IMR-90 (cell line): ENCODE results near the gene ZNF492. TPM values are rescaled to one million over a fixed set of nuclear protein-coding genes. Genes with fewer than 3 reads are reported as not detected.

Source experiments
- ATAC-seq: fragments of 200-7000 bp; cut with Tn5 transposase; 2 replicates; pipeline ENCODE4 v1.9.1; 2020; ENCODE audit warnings: low read depth, mild to moderate bottlenecking, moderate library complexity
- BruUV-seq: library from RNA; stranded (reverse); fragments of 400-500 nt; replicated peaks from 2 replicates; lab custom pipeline; 2021; lab: Mats Ljungman, UMichigan
- CTCF ChIA-PET: fragments of 300-600 bp; formaldehyde crosslinking; extraction: SDS; loops from one replicate; lab custom pipeline; 2021; ENCODE audit warnings: antibody characterized with exemption; lab: Yijun Ruan, JAX
- POLR2A ChIA-PET: fragments of 300-600 bp; sonication (Branson Sonifier 250); formaldehyde crosslinking; loops from one replicate; lab custom pipeline; 2022; ENCODE audit warnings: antibody characterized with exemption; ENCODE audit not compliant: unreplicated experiment; lab: Charles Lee
- DNase-seq: peaks from one replicate; pipeline ENCODE4 v3.0.0; 2013
- H2AFZ ChIP-seq: replicated peaks from 2 replicates; pipeline ENCODE3; 2013; ENCODE audit warnings: low read length, mild to moderate bottlenecking; ENCODE audit not compliant: poor library complexity
- H2AK5ac ChIP-seq: 2 replicates; pipeline ENCODE4 v1.6.1; 2013; ENCODE audit warnings: low read depth, low read length, inconsistent platforms
- H2AK9ac ChIP-seq: replicated peaks from 2 replicates; pipeline ENCODE3; 2013; ENCODE audit warnings: mild to moderate bottlenecking, low read depth, low read length, moderate library complexity; ENCODE audit not compliant: poor library complexity
- H2BK120ac ChIP-seq: 2 replicates; pipeline ENCODE4 v1.6.1; 2013; ENCODE audit warnings: low read depth, low read length, inconsistent platforms
- H2BK15ac ChIP-seq: 3 replicates; pipeline ENCODE4 v1.6.1; 2013; ENCODE audit warnings: low read depth, low read length, inconsistent platforms
- H2BK20ac ChIP-seq: 2 replicates; pipeline ENCODE4 v1.6.1; 2013; ENCODE audit warnings: low read depth, mild to moderate bottlenecking, inconsistent platforms, low read length, moderate library complexity
- H2BK5ac ChIP-seq: 2 replicates; pipeline ENCODE4 v1.6.1; 2013; ENCODE audit warnings: mild to moderate bottlenecking, low read depth, low read length, inconsistent platforms; ENCODE audit not compliant: poor library complexity, severe bottlenecking
- H3K14ac ChIP-seq: replicated peaks from 2 replicates; pipeline ENCODE4 v1.6.1; 2013; ENCODE audit warnings: low read depth, low read length, inconsistent platforms
- H3K18ac ChIP-seq: 2 replicates; pipeline ENCODE4 v1.6.1; 2013; ENCODE audit warnings: low read depth, low read length, control low read depth
- H3K23ac ChIP-seq: 2 replicates; pipeline ENCODE4 v1.6.1; 2013; ENCODE audit warnings: low read depth, low read length, inconsistent platforms
- H3K27ac ChIP-seq: 2 replicates; pipeline ENCODE4 v1.5.1; 2013; ENCODE audit warnings: mild to moderate bottlenecking, control low read depth, low read length; ENCODE audit not compliant: insufficient read depth
- H3K27me3 ChIP-seq: 2 replicates; pipeline ENCODE4 v1.6.1; 2013; ENCODE audit warnings: low read length; ENCODE audit not compliant: control insufficient read depth, insufficient read depth
- H3K36me3 ChIP-seq: 2 replicates; pipeline ENCODE4 v1.6.1; 2013; ENCODE audit warnings: low read length, mixed read lengths; ENCODE audit not compliant: control insufficient read depth, insufficient read depth
- H3K4ac ChIP-seq: 2 replicates; pipeline ENCODE4 v1.6.1; 2013; ENCODE audit warnings: low read depth, low read length, inconsistent platforms
- H3K4me1 ChIP-seq: 2 replicates; pipeline ENCODE4 v1.6.1; 2013; ENCODE audit warnings: low read length, mixed read lengths; ENCODE audit not compliant: control insufficient read depth, insufficient read depth
- H3K4me2 ChIP-seq: 2 replicates; pipeline ENCODE4 v1.6.1; 2013; ENCODE audit warnings: low read depth, mild to moderate bottlenecking, control low read depth, low read length, moderate library complexity
- H3K4me3 ChIP-seq: 2 replicates; pipeline ENCODE4 v1.5.1; 2013; ENCODE audit warnings: low read depth, mild to moderate bottlenecking, control low read depth, low read length, moderate library complexity; ENCODE audit not compliant: insufficient read depth
- H3K56ac ChIP-seq: 2 replicates; pipeline ENCODE4 v1.6.1; 2013; ENCODE audit warnings: low read length, inconsistent platforms; ENCODE audit not compliant: insufficient read depth; ENCODE audit errors: extremely low read depth
- H3K79me1 ChIP-seq, 2 experiments: 2 replicates each; pipeline ENCODE4 v1.6.1; 2013; ENCODE audit warnings: low read length in 2 of 2, inconsistent platforms in 1 of 2, low read depth in 1 of 2
- H3K9ac ChIP-seq: 2 replicates; pipeline ENCODE4 v1.6.1; 2013; ENCODE audit warnings: low read depth, low read length, control low read depth
- H3K9me1 ChIP-seq: 2 replicates; pipeline ENCODE4 v1.6.1; 2013; ENCODE audit warnings: low read length, inconsistent platforms; ENCODE audit not compliant: insufficient read depth
- H3K9me3 ChIP-seq: 2 replicates; pipeline ENCODE4 v1.6.1; 2013; ENCODE audit warnings: low read length; ENCODE audit not compliant: control insufficient read depth, insufficient read depth
- H4K20me1 ChIP-seq: 2 replicates; pipeline ENCODE4 v1.6.1; 2013; ENCODE audit warnings: low read length, inconsistent platforms; ENCODE audit not compliant: insufficient read depth
- H4K5ac ChIP-seq: 2 replicates; pipeline ENCODE4 v1.6.1; 2013; ENCODE audit warnings: mild to moderate bottlenecking, low read depth, low read length, control low read depth
- H4K8ac ChIP-seq, 2 experiments: 2 replicates each; pipeline ENCODE4 v1.6.1; 2013; ENCODE audit warnings: low read depth in 2 of 2, low read length in 2 of 2, control low read depth in 1 of 2, inconsistent platforms in 1 of 2
- H4K91ac ChIP-seq: 2 replicates; pipeline ENCODE4 v1.6.1; 2013; ENCODE audit warnings: low read depth, low read length, inconsistent platforms; ENCODE audit not compliant: insufficient read depth
- BHLHE40 ChIP-seq: fragments of 150-350 bp; IDR thresholded peaks from 2 replicates; pipeline ENCODE4 v1.6.1; 2016; ENCODE audit warnings: mild to moderate bottlenecking, low read depth, low read length
- CEBPB ChIP-seq: IDR thresholded peaks from 2 replicates; pipeline ENCODE4 v1.6.1; 2012; ENCODE audit warnings: low read depth, low read length, improper control_type of control experiment
- CHD1 ChIP-seq: IDR thresholded peaks from 2 replicates; pipeline ENCODE4 v1.6.1; 2012; ENCODE audit warnings: low read depth, low read length, improper control_type of control experiment
- FOS ChIP-seq: fragments of 150-350 bp; IDR thresholded peaks from 2 replicates; pipeline ENCODE4 v1.6.1; 2016; ENCODE audit warnings: low read depth, low read length
- MAFK ChIP-seq: IDR thresholded peaks from 2 replicates; pipeline ENCODE4 v1.6.1; 2012; ENCODE audit warnings: low read depth, low read length, improper control_type of control experiment
- MAZ ChIP-seq: IDR thresholded peaks from 2 replicates; pipeline ENCODE4 v1.6.1; 2012; ENCODE audit warnings: low read depth, mild to moderate bottlenecking, low read length, improper control_type of control experiment, moderate library complexity, borderline replicate concordance
- MXI1 ChIP-seq: IDR thresholded peaks from 2 replicates; pipeline ENCODE4 v1.6.1; 2012; ENCODE audit warnings: low read depth, mild to moderate bottlenecking, low read length, moderate library complexity, borderline replicate concordance
- NFE2L2 ChIP-seq: fragments of 150-350 bp; IDR thresholded peaks from 2 replicates; pipeline ENCODE4 v1.6.1; 2016; ENCODE audit warnings: low read depth, mild to moderate bottlenecking, low read length
- POLR2A ChIP-seq: IDR thresholded peaks from 2 replicates; pipeline ENCODE4 v1.6.1; 2012; ENCODE audit warnings: mild to moderate bottlenecking, low read depth, low read length
- RAD21 ChIP-seq: IDR thresholded peaks from 2 replicates; pipeline ENCODE4 v1.6.1; 2012; ENCODE audit warnings: low read length, improper control_type of control experiment
- RCOR1 ChIP-seq: IDR thresholded peaks from 2 replicates; pipeline ENCODE4 v1.6.1; 2012; ENCODE audit warnings: mild to moderate bottlenecking, low read length, improper control_type of control experiment; ENCODE audit not compliant: insufficient replicate concordance
- RFX5 ChIP-seq: IDR thresholded peaks from 2 replicates; pipeline ENCODE4 v1.8.0; 2012; ENCODE audit warnings: low read depth, mild to moderate bottlenecking, low read length, moderate library complexity
- SMC3 ChIP-seq: fragments of 150-350 bp; IDR thresholded peaks from 2 replicates; pipeline ENCODE4 v1.6.1; 2016; ENCODE audit warnings: low read depth, mild to moderate bottlenecking, antibody characterized with exemption, low read length, moderate library complexity
- whole genome bisulfite sequencing, 2 experiments: methylation state at CpG; one replicate each; pipeline versions ENCODE4 v1.1.5 to v1.1.7; 2013; ENCODE audit warnings: missing lambda C conversion rate in 2 of 2; ENCODE audit not compliant: insufficient read length in 1 of 2; ENCODE audit errors: extremely low coverage in 2 of 2; 5-methylcytosine and 5-hydroxymethylcytosine counted together
- dilution Hi-C: fragments of 300-500 bp; cut with HindIII; formaldehyde crosslinking; loops from one replicate; pipeline ENCODE4 v1.14.3; 2018; ENCODE audit warnings: low sequenced_read_pairs; ENCODE audit not compliant: unreplicated experiment
- in situ Hi-C: fragments of 300-500 bp; cut with MboI; formaldehyde crosslinking; loops from 3 replicates; pipeline ENCODE4 v1.14.3; 2019; ENCODE audit warnings: low sequenced_read_pairs, inconsistent platforms, mixed read lengths
- intact Hi-C: fragments of 100-400 bp; cut with micrococcal nuclease; formaldehyde crosslinking; loops from 2 replicates; pipeline ENCODE4 v1.10.0; 2022
- polyA plus RNA-seq, 3 experiments: library from polyadenylated mRNA; depleted of rRNA; stranded (reverse); fragments of >200 nt; gene quantifications; 2 replicates each; pipeline ENCODE4 v1.2.3, GENCODE V29; 2012; ENCODE audit warnings: low replicate concordance in 1 of 3
- total RNA-seq: library from RNA; depleted of rRNA; stranded (reverse); fragments of >200 nt; gene quantifications from 2 replicates; pipeline ENCODE4 v1.2.3, GENCODE V29; 2012
- TF ChIP-seq, protein P1 (sequence below): conservative IDR thresholded peaks from 2 replicates; pipeline ENCODE4 v1.5.1; 2012; ENCODE audit warnings: mild to moderate bottlenecking, low read depth, low read length, improper control_type of control experiment
- TF ChIP-seq, protein P2 (sequence below): fragments of 150-350 bp; IDR thresholded peaks from 2 replicates; pipeline ENCODE4 v1.6.1; 2017; ENCODE audit warnings: mild to moderate bottlenecking, antibody characterized with exemption, low read length, low read depth

The ZNF492 gene
- total and polyA plus RNA-seq, 2 of the 4 experiments (the other 2 are of a cell fraction) = 0.19 to 1.3 TPM

DNA sequence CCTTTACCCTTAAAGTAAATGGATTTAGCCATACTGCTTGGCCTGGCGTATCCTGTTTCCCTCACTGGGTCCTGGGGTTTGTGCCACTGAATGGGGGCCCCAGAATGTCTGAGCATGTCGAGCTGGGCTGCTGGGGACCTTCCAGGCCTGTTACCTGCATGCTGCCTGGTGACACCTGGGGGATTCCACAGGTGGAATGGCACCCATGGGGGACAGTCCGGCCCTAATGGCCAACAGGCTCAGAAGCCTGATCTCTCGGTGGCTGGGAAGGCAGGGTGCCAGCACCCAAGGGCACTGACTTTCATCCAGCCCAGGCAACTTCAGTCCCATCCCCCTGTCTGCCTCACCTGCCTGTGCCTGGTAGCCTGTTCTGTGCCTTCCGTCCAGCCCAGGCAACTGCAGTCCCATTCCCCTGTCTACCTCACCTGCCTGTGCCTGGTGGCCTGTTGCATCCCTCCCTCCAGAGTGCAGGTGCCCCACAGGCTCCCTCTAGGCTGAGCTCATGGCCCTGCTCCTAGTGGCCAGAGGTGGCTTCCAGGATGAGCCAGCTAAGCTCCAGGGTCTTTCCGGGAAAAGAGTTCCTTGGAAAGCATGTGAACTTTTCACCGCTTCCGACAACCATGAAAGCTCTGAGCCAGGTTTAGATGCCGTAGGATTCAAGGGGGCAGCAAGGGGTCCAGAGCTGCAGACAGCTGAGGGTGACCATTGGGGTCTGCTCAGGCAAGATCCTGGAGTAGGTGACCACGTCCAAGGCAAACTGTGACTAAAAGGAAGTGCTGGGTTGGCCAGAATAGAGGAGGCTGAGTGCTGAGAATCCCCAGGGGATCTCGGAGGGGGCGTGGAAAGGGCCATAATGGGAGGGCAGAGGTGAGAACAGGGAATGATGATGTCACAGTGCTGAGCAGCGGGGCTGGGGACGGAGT is 30.3 kb upstream of the ZNF492 start:
- Histone ChIP-seq H4K20me1 (no peaks in the 10 kb centered on the region), H3K4me3 (no peak overlapping the region), H3K79me1 (no peaks in the 10 kb centered on the region), H3K14ac (no peak overlapping the region), H2BK5ac (no peak overlapping the region), H3K56ac (no peak overlapping the region), H4K8ac (no peak overlapping the region), H2AFZ (no peak overlapping the region), H3K36me3 (no peaks in the 10 kb centered on the region), H3K23ac (no peak overlapping the region), H3K9ac (no peak overlapping the region), H3K18ac (no peak overlapping the region), H4K5ac (no peak overlapping the region), H3K27me3 (no peaks in the 10 kb centered on the region), H3K27ac (no peak overlapping the region), H2AK9ac (no peak overlapping the region), H3K4ac (no peak overlapping the region), H2BK120ac (no peak overlapping the region), H2BK15ac (no peak overlapping the region), H3K9me1 (no peaks in the 10 kb centered on the region), H3K4me1 (no peaks in the 10 kb centered on the region), H3K9me3 (peaks cover 80% of the 10 kb centered on the region), H4K91ac (no peak overlapping the region), H3K4me2 (no peak overlapping the region), H2BK20ac (no peak overlapping the region), H2AK5ac (no peak overlapping the region)
- no TSS peak for BruUV-seq
- intact Hi-C loops = no loop called here
- WGBS, 2 experiments = 67% methylated on average over 8 of the region's 14 CpGs; no CpG with 5 or more reads in 1 of the 2 experiments
- ChIA-PET POLR2A (no interaction called here), CTCF (no interaction called here)
- DNase-seq (no peak), ATAC-seq (no peak)
- dilution Hi-C loops = no loop called here
- in situ Hi-C loops = no loop called here
- no peak for TF ChIP-seq CEBPB
- no peak for TF ChIP-seq MAFK
- TF ChIP-seq RFX5 = no peak
- TF ChIP-seq CHD1 = no peak
- TF ChIP-seq RCOR1 = no peak
- TF ChIP-seq RAD21 = no peak
- TF ChIP-seq MXI1 = no peak
- no peak for TF ChIP-seq POLR2A
- no peak for TF ChIP-seq SMC3
- no peak for TF ChIP-seq MAZ
- no peak for TF ChIP-seq BHLHE40
- TF ChIP-seq, protein P1, sequence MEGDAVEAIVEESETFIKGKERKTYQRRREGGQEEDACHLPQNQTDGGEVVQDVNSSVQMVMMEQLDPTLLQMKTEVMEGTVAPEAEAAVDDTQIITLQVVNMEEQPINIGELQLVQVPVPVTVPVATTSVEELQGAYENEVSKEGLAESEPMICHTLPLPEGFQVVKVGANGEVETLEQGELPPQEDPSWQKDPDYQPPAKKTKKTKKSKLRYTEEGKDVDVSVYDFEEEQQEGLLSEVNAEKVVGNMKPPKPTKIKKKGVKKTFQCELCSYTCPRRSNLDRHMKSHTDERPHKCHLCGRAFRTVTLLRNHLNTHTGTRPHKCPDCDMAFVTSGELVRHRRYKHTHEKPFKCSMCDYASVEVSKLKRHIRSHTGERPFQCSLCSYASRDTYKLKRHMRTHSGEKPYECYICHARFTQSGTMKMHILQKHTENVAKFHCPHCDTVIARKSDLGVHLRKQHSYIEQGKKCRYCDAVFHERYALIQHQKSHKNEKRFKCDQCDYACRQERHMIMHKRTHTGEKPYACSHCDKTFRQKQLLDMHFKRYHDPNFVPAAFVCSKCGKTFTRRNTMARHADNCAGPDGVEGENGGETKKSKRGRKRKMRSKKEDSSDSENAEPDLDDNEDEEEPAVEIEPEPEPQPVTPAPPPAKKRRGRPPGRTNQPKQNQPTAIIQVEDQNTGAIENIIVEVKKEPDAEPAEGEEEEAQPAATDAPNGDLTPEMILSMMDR = no peak
- TF ChIP-seq NFE2L2 = no peak
- TF ChIP-seq FOS = no peak
- TF ChIP-seq, protein P2, sequence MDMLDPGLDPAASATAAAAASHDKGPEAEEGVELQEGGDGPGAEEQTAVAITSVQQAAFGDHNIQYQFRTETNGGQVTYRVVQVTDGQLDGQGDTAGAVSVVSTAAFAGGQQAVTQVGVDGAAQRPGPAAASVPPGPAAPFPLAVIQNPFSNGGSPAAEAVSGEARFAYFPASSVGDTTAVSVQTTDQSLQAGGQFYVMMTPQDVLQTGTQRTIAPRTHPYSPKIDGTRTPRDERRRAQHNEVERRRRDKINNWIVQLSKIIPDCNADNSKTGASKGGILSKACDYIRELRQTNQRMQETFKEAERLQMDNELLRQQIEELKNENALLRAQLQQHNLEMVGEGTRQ = no peak
